Calu3 (cell line): ENCODE data around the gene BLVRB. TPM values are rescaled to one million over a fixed set of nuclear protein-coding genes. Genes with fewer than 3 reads are reported as not detected.

Source experiments
- BruUV-seq: library from RNA; stranded (reverse); fragments of 400-500 nt; replicated peaks from 2 replicates; lab custom pipeline; 2021; lab: Mats Ljungman, UMichigan
- CTCF ChIA-PET: fragments of 300-600 bp; sonication (Branson Sonifier 250); formaldehyde crosslinking; loops from one replicate; lab custom pipeline; 2022; ENCODE audit warnings: antibody characterized with exemption; lab: Charles Lee
- DNase-seq: peaks from one replicate; pipeline ENCODE4 v3.0.0; 2022
- H3K27ac Mint-ChIP-seq: one replicate; pipeline ENCODE4 v1.8.0; 2022; ENCODE audit warnings: mixed read lengths; ENCODE audit not compliant: unreplicated experiment
- H3K27me3 Mint-ChIP-seq: one replicate; pipeline ENCODE4 v1.8.0; 2022; ENCODE audit warnings: mixed read lengths; ENCODE audit not compliant: unreplicated experiment
- H3K36me3 Mint-ChIP-seq: one replicate; pipeline ENCODE4 v1.8.0; 2022; ENCODE audit warnings: mild to moderate bottlenecking, moderate library complexity, mixed read lengths; ENCODE audit not compliant: insufficient read depth, unreplicated experiment
- H3K4me1 Mint-ChIP-seq: one replicate; pipeline ENCODE4 v1.8.0; 2022; ENCODE audit warnings: mild to moderate bottlenecking, low read depth, mixed read lengths; ENCODE audit not compliant: unreplicated experiment
- H3K4me3 Mint-ChIP-seq: one replicate; pipeline ENCODE4 v1.8.0; 2022; ENCODE audit warnings: mild to moderate bottlenecking, low read depth, moderate library complexity, mixed read lengths; ENCODE audit not compliant: unreplicated experiment
- H3K9me3 Mint-ChIP-seq: one replicate; pipeline ENCODE4 v1.8.0; 2022; ENCODE audit warnings: low read depth, mixed read lengths; ENCODE audit not compliant: unreplicated experiment
- CTCF ChIP-seq: fragments of 200-600 bp; IDR thresholded peaks from one replicate; pipeline ENCODE4 v1.8.0; 2022; ENCODE audit warnings: antibody characterized with exemption; ENCODE audit not compliant: unreplicated experiment
- intact Hi-C: fragments of 100-400 bp; cut with micrococcal nuclease; formaldehyde crosslinking; loops from one replicate; pipeline ENCODE4 v1.10.0; 2022; ENCODE audit not compliant: unreplicated experiment
- total RNA-seq: library from RNA; stranded (reverse); gene quantifications from 2 replicates; pipeline ENCODE4 v1.2.3, GENCODE V29; 2022

The BLVRB gene
- total RNA-seq, 1 experiment from 2014 or later: 107 TPM

- H3K9me3 Mint-ChIP-seq: no peaks in the 10 kb centered on the region
- intact Hi-C loops: no loop called here
- CTCF ChIA-PET: interaction anchor here (2.2 kb wide), 1 partner anchor 20 kb away, joined by 7 read pairs; no protein-coding TSS in a partner anchor
- DNase-seq: no peak
- peaks cover 28% of the 10 kb centered on the region for H3K4me1 Mint-ChIP-seq
- TF ChIP-seq CTCF: no peak
- H3K4me3 Mint-ChIP-seq: no peak overlapping the region
- no peaks in the 10 kb centered on the region for H3K27me3 Mint-ChIP-seq
- H3K36me3 Mint-ChIP-seq: peaks cover 44% of the 10 kb centered on the region
- BruUV-seq: no TSS peak
- H3K27ac Mint-ChIP-seq: no peak overlapping the region
These were observed 42.6 kb downstream of the BLVRB start for GRCh38 chr19:40422748-40423566.

GRCh38 chr19:40421993-40422747 lies 43.4 kb downstream of the BLVRB start:
- Mint-ChIP-seq H3K27me3 (no peaks in the 10 kb centered on the region), H3K36me3 (peaks cover 49% of the 10 kb centered on the region), H3K9me3 (no peaks in the 10 kb centered on the region), H3K4me3 (no peak overlapping the region), H3K27ac (peak overlapping the region; percentile 86), H3K4me1 (peaks cover 36% of the 10 kb centered on the region)
- no TSS peak for BruUV-seq
- CTCF ChIA-PET: interaction anchor here (2.1 kb wide), 1 partner anchor 43 kb away, joined by 29 read pairs; the partner anchor contains the start of genes BLVRB and SPTBN4
- DNase-seq: no peak
- intact Hi-C loops: no loop called here
- no peak for TF ChIP-seq CTCF

GRCh38 chr19:40420766-40421765 lies 44.5 kb downstream of the BLVRB start:
- TF ChIP-seq CTCF: peak; percentile 95
- intact Hi-C loops: no loop called here
- peaks cover 50% of the 10 kb centered on the region for H3K36me3 Mint-ChIP-seq
- peaks cover 45% of the 10 kb centered on the region for H3K4me1 Mint-ChIP-seq
- no peaks in the 10 kb centered on the region for H3K9me3 Mint-ChIP-seq
- no peaks in the 10 kb centered on the region for H3K27me3 Mint-ChIP-seq
- DNase-seq: peak; percentile 98
- BruUV-seq: TSS peak; percentile 97
- CTCF ChIA-PET: interaction anchor here (0.7 to 2.1 kb wide), 17 partner anchors 9 to 477 kb away, joined by 3 to 29 read pairs (median 4); partner anchors contain the start of genes BLVRB, C19orf47, PLD3 and SERTAD3
- H3K4me3 Mint-ChIP-seq: peak overlapping the region; percentile 77
- H3K27ac Mint-ChIP-seq: peak overlapping the region; percentile 86
